ENCODE results near the gene KRT76. TPM values are rescaled to one million over a fixed set of nuclear protein-coding genes. Genes with fewer than 3 reads are reported as not detected.

The KRT76 gene
- total RNA-seq, 1 experiment from 2014 or later: not detected

DNA sequence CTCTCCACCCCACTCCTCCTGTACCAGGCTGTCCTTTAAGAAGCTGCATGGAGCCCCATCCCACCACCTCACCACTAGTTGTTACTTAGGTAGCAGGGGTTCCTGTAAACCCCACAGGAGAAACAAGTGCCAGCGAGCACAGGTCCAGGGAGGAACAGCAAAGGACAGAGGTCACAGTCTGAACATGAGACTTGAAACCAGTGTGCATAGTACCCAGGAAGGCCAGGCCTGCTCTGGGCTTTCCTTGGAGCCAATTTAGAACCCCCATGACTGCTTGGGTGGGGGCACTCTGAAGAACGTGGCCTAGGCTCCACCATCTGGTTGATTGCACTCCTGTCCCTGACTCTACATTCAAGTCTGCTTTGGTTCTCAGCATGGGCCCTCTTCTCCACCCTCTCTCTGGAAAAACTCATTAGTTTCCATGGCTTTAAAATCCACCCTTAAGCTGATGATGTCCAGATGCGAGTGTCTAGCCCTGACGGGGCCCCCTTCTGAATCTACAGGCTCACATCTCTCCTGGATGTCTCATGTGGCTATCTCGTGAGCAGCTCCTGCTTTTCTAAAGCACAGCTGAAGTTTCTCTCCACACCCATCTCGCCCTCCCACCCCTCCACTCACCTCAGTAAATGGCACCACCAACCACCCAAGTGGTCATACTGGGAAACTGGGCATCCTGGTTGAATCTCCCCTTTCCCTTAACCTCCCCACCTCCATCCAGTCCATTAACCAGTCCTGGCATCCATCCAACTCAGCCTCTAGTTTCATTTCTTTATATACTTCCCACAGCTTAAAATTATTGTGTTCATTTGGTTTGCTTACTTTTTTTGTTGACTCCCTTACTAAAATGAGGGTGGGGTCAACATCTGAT, 10.4 kb upstream of the KRT76 start:
- CTCF ChIA-PET: no interaction called here
- no peak for ATAC-seq

More for the DNA sequence above, 10.4 kb upstream of the KRT76 start:
- Histone ChIP-seq H3K9me2 (ENCODE audit: insufficient read depth) (no peaks in the 10 kb centered on the region), H2AFZ (ENCODE audit: low read depth, low read length, poor library complexity, severe bottlenecking) (no peak overlapping the region), H3K79me2 (ENCODE audit: insufficient read depth, low read length) (no peaks in the 10 kb centered on the region), H4K20me1 (ENCODE audit: insufficient read depth) (no peaks in the 10 kb centered on the region), H3K4me1 (ENCODE audit: control insufficient read depth in 1 of 2, insufficient read depth in 2 of 2, low read length in 2 of 2) (no peaks in the 10 kb centered on the region), H3K36me3 (ENCODE audit: control insufficient read depth in 1 of 2, insufficient read depth in 2 of 2, low read length in 2 of 2) (no peaks in the 10 kb centered on the region), H3K4me3 (replicated peaks in 1 of 2; ENCODE audit: low read depth in 1 of 2, low read length in 2 of 2) (no peak overlapping the region), H3K9ac (ENCODE audit: low read length) (no peak overlapping the region), H3K27me3 (ENCODE audit: insufficient read depth, low read length) (peaks cover 5% of the 10 kb centered on the region), H3K9me3 (ENCODE audit: control insufficient read depth in 1 of 2, insufficient read depth in 1 of 2, low read depth in 1 of 2, low read length in 2 of 2) (no peaks in the 10 kb centered on the region), H3K27ac (ENCODE audit: low read depth, low read length) (no peak overlapping the region), H3K4me2 (ENCODE audit: low read length) (no peak overlapping the region)
- TF ChIP-seq JUND (IDR thresholded peaks at IDR 0.05) (no peak), SP1 (IDR thresholded peaks at IDR 0.05; ENCODE audit: low read depth) (no peak), CEBPB (IDR thresholded peaks at IDR 0.05; ENCODE audit: low read depth) (no peak), YY1 (IDR thresholded peaks at IDR 0.05; ENCODE audit: extremely low read depth, insufficient replicate concordance, low read depth, low read length) (no peak), POLR2A (IDR thresholded peaks at IDR 0.05; ENCODE audit: borderline replicate concordance, extremely low read depth, insufficient read depth, insufficient read length) (no peak), ZFX (IDR thresholded peaks at IDR 0.05) (no peak), FOSL1 (IDR thresholded peaks at IDR 0.05; ENCODE audit: low read depth) (no peak), POLR2AphosphoS5 (IDR thresholded peaks at IDR 0.05; ENCODE audit: low read depth, low read length) (no peak), EZH2 (IDR thresholded peaks at IDR 0.05) (no peak), ELF1 (IDR thresholded peaks at IDR 0.05; ENCODE audit: borderline replicate concordance, low read depth) (no peak), RAD21 (IDR thresholded peaks at IDR 0.05; ENCODE audit: low read depth) (no peak), EZH2phosphoT487 (IDR thresholded peaks at IDR 0.05; ENCODE audit: borderline replicate concordance) (no peak), ZNF274 (IDR thresholded peaks at IDR 0.05; ENCODE audit: low read depth, low read length) (no peak), CBX3 (IDR thresholded peaks at IDR 0.05; ENCODE audit: low read depth) (no peak), TCF7L2 (IDR thresholded peaks at IDR 0.05; ENCODE audit: borderline replicate concordance, extremely low read depth, insufficient read depth, insufficient read length) (no peak), SIN3A (IDR thresholded peaks at IDR 0.05; ENCODE audit: low read depth) (no peak)
- TF ChIP-seq, protein P1, sequence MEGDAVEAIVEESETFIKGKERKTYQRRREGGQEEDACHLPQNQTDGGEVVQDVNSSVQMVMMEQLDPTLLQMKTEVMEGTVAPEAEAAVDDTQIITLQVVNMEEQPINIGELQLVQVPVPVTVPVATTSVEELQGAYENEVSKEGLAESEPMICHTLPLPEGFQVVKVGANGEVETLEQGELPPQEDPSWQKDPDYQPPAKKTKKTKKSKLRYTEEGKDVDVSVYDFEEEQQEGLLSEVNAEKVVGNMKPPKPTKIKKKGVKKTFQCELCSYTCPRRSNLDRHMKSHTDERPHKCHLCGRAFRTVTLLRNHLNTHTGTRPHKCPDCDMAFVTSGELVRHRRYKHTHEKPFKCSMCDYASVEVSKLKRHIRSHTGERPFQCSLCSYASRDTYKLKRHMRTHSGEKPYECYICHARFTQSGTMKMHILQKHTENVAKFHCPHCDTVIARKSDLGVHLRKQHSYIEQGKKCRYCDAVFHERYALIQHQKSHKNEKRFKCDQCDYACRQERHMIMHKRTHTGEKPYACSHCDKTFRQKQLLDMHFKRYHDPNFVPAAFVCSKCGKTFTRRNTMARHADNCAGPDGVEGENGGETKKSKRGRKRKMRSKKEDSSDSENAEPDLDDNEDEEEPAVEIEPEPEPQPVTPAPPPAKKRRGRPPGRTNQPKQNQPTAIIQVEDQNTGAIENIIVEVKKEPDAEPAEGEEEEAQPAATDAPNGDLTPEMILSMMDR (IDR thresholded peaks at IDR 0.05 in 2 of 3, conservative IDR thresholded peaks at IDR 0.05 in 1 of 3; ENCODE audit: borderline replicate concordance in 1 of 3, insufficient read depth in 1 of 3, low read depth in 2 of 3, low read length in 2 of 3): no peak
- TF ChIP-seq, protein P2, sequence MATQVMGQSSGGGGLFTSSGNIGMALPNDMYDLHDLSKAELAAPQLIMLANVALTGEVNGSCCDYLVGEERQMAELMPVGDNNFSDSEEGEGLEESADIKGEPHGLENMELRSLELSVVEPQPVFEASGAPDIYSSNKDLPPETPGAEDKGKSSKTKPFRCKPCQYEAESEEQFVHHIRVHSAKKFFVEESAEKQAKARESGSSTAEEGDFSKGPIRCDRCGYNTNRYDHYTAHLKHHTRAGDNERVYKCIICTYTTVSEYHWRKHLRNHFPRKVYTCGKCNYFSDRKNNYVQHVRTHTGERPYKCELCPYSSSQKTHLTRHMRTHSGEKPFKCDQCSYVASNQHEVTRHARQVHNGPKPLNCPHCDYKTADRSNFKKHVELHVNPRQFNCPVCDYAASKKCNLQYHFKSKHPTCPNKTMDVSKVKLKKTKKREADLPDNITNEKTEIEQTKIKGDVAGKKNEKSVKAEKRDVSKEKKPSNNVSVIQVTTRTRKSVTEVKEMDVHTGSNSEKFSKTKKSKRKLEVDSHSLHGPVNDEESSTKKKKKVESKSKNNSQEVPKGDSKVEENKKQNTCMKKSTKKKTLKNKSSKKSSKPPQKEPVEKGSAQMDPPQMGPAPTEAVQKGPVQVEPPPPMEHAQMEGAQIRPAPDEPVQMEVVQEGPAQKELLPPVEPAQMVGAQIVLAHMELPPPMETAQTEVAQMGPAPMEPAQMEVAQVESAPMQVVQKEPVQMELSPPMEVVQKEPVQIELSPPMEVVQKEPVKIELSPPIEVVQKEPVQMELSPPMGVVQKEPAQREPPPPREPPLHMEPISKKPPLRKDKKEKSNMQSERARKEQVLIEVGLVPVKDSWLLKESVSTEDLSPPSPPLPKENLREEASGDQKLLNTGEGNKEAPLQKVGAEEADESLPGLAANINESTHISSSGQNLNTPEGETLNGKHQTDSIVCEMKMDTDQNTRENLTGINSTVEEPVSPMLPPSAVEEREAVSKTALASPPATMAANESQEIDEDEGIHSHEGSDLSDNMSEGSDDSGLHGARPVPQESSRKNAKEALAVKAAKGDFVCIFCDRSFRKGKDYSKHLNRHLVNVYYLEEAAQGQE (IDR thresholded peaks at IDR 0.05; ENCODE audit: low read depth): no peak
- TF ChIP-seq, protein P3, sequence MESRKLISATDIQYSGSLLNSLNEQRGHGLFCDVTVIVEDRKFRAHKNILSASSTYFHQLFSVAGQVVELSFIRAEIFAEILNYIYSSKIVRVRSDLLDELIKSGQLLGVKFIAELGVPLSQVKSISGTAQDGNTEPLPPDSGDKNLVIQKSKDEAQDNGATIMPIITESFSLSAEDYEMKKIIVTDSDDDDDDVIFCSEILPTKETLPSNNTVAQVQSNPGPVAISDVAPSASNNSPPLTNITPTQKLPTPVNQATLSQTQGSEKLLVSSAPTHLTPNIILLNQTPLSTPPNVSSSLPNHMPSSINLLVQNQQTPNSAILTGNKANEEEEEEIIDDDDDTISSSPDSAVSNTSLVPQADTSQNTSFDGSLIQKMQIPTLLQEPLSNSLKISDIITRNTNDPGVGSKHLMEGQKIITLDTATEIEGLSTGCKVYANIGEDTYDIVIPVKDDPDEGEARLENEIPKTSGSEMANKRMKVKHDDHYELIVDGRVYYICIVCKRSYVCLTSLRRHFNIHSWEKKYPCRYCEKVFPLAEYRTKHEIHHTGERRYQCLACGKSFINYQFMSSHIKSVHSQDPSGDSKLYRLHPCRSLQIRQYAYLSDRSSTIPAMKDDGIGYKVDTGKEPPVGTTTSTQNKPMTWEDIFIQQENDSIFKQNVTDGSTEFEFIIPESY (IDR thresholded peaks at IDR 0.05; ENCODE audit: extremely low read depth, insufficient replicate concordance, low read length): no peak
- DNase-seq (ENCODE audit: low read depth, low spot score): no peak
- RAD21 ChIA-PET (ENCODE audit: low non-redundant PET in 1 of 2, low total read pairs in 2 of 2, uncharacterized antibody in 2 of 2, unreplicated experiment in 2 of 2): no interaction called here
- POLR2A ChIA-PET: no interaction called here
- intact Hi-C loops (cut with micrococcal nuclease): no loop called here
- BruUV-seq (replicated peaks): no TSS peak
